ENCODE measurements around the gene HHATL.

Gene HHATL

DNA sequence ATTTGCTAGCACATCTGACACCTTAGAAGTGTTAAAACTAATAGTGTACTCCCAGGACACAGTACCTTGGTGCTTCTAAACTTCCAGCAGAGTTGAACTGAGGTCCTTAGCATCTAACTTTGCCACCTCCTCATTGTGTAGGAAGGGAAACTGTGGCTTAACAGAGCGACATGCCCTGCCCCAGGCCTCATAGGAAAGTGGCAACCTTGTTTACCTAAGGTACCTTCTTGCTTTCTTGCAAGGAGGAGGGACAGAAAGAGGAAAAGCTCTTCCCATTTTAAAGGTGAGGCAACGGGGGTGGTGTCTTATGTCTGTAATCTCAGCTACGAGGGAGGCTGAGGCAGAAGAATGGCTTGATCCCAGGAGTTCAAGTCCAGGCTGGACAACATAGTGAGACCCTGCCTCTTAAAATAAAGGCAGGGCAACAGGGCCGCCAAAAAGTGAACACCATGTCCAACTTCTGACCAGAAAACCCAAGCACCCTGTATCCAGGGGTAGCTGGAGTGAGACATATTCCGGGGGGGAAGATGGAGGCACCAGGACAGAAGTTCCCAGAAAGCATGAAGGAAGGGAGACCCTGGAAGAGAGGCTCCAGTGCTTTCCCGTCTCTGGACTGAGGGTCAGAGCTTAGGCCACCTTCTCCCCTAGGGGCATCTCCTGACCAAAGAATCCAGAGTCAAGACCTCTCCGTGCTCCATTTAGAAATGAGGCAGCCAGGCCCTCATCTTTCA is 17.8 kb downstream of the HHATL start:
- no peak for DNase-seq (ENCODE audit: low read depth in 2 of 2)

DNA sequence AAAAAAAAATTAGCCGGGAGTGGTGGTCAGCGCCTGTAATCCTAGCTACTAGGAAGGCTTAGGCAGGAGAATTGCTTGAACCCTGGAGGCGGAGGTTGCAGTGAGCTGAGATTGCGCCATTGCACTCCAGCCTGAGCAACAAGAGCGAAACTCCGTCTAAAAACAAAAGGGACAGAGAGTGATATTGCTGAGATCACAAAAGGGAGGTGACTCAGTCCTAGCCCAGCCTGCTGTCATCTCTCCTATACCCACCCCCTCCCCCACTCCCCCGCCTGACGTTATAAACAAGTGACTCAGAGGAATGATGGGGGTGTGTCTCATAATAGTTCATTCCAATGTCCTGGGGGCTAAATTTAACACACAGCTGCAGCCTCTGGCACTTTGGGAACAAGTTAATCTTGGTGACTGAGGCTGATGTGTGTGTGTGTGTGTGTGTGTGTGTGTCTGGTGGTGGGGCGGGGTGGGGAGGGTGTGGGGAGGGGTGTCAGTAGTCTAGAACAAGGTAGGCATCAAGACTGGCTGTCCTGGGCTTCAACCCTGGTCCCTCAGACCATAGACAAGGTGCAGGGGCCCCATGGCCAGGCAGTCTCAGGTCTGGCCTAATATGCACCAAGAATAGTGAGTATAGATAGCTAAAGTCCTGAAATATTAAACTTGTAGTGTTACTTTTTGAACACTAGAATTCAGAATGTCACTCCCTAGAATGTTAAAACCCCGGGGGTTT is 18.6 kb downstream of the HHATL start:
- peak; percentile 12 to 49 for DNase-seq (ENCODE audit: low read depth in 2 of 2)

DNA sequence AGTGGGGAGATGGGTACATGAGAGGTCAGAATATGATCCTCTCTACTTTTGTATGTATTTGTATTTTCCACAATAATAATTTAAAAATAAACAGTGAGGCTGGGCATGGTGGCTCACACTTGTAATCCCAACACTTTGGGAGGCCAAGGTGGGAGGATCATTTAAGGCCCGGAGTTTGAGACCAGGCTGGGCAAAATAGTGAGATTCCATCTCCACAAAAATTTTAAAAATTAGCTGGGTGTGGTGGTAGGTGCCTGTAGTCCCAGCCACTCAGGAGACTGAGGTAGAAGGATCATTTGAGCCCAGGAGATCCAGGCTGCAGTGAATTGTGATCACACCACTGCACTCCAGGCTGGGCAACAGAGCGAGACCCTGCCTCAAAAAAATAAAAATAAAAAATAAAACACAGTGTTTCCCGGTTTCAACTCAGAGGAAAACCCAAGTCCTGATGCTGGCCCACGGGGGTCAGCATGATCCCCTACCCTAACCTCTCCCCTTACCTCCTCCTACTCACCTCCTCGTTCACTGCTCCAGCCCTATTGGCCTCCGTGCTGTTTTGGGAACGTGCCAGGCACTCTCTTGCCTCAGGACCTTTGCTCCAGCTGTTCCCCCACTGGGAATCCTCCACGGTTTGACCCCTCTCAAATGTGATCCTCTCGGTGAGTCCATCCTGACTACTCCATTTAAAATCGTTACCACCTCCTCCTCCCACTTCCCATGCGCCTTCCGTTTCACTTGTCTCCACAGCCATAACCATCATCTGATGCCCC is 20.1 kb downstream of the HHATL start:
- no peak for DNase-seq (ENCODE audit: low read depth in 2 of 2)

DNA sequence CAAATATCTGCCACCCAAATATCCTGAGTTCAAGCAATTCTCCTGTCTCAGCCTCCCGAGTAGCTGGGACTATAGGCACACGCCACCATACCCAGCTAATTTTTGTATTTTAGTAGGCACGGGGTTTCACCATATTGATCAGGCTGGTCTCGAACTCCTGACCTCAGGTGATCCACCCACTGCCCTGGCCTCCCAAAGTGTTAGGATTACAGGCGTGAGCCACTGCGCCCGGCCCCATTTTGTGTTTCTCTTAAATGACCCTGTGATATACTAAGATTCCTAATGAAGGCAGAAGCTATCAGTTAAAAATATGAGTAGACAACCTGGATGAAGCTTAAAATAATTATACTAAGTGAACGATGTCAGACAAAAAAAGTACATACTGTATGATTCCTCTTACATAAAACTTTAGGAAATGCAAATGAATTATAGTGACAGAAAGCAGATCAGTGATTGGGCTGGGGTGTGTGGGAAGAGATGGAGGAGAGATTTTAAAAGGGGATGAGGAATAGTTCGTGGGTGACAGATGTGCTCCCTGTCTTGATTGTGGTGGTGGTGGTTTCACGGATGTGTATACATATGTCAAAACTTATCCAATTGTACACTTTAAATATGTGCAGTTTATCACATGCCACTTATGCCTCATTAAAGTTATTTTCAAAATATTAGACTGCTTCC is 21.1 kb downstream of the HHATL start:
- DNase-seq (ENCODE audit: low read depth in 2 of 2) = no peak

DNA sequence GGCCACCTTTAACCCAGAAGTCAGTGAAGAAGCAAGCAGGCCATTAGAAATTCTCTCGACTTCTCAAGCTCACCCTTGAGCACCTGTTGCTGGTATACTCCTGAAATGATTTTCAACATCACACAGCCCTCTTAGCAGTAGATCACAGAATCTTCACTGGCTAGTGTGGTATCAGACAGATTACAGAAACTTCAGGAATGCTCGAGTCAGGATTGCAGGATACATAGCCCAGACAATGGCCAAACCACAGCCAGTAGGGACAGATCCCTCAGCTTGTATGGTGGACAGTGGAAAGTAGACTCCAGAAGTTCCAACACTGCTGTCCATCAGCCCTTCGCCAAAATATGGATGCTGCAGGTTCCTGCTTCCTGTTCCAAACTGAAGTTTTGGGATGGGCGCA is 21.8 kb downstream of the HHATL start:
- DNase-seq (ENCODE audit: low read depth in 2 of 2) = no peak

DNA sequence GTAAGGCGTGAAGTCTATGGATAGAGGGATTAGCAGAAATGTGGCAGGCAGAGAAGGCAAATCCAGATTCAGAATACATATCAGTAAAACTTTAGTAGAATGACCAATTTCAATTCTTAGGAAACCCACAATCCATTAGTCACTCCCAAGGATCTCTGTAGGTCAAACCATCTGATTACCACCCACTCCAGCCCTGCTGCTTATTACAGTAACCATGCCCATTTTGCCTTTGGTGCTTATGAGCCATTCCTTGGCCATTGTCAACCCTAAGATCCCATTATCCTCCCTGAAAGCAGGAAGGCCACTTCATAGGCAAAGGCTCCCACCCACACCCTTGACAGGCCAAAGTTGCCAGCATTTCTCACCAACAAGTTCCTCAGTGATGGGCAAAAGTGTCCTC is 22.3 kb downstream of the HHATL start:
- no peak for DNase-seq (ENCODE audit: low read depth in 2 of 2)

DNA sequence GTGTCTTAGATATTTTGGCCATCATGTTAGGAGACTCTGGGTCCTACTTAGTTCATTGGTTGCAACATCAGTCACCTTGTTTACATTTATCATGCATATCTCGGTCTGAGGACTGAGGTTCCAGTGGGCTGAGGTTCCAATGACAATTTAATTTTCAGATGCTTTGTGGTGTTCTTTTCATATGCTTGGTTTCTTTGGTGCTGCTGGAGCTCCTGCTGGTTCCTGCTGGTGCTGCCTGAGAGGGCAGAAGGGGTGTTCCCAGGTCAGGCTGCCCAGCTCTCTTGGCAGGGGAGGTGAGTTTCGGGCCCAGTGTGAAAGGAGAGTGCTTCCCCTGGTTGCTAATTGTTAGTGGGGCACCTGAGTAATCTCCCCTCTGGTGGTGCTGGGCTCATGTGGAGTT is 24.2 kb downstream of the HHATL start:
- no peak for DNase-seq (ENCODE audit: low read depth in 2 of 2)

DNA sequence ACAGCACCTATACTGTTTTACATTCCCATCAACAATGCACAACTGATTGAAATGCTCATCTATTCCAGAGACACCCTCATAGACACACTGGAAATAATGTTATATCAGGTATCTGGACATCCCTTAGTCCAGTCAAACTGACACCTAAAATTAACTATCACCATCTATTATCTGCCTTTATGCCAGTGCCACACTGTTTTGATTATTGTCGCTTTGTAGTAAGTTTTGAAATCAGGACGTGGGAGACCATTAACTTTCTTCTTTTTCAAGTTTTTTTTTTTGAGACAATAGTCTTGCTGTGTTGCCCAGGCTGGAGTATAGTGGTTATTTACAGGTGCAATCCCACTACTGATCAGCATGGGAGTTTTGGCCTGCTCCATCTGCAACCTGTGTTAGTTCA is 26.7 kb downstream of the HHATL start:
- no peak for DNase-seq (ENCODE audit: low read depth in 2 of 2)

DNA sequence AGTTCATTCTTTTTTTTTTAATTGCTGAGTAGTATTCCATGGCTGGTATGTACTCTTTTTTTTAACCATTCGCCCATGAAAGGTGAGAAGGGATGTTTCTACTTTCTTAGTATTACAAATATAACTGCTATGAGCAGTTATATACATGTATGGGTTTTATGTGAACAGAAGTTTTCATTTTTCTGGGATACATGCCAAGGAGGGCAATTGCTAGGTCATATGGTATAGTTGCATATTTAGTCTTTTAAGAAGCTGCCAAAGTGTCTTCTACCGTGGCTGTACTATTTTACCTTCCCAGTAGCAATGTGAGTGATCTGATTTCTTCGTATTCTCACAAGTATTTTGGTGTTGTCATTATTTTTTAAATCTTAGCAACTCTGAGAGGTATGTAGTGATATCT is 28.5 kb downstream of the HHATL start:
- DNase-seq (ENCODE audit: low read depth in 2 of 2) = no peak

DNA sequence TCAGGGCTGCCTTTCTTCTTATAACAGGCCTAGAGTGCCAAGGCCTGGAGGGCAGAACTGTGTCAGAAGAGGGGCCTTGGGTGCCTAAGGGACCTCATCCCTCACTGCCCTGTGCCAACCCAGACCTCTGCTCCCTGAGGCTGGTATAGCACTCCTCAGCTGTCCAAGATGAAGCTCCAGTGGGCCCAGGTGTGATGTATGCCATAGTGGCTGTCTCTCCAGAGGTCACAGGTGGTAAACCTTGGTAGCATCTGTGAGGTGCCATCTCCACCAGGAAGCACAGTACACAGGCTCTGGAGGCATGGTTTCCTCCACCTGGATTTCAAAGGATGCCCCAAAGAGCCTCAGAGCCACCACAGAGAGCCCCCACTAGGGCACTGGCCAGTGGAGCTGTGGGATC is 29.5 kb downstream of the HHATL start:
- no peak for DNase-seq (ENCODE audit: low read depth in 2 of 2)

DNA sequence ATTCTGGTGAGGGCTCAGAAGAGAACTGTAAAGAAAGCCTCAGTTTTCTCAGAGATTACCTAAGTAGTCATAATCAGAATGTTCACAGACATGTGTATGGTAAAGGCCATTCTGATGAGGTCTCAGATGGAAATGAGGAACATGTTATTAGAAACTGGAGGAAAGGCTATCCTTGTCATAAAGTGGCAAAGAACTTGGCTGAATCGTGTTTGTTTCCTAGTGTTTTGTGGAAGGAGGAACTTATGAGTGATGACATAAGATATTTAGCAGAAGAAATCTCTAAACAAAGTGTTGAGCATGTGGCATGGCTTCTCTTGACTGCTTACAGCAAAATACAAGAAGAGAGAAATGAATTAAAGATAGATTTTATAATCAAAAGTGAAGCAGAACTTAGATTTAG is 30.1 kb downstream of the HHATL start:
- DNase-seq (ENCODE audit: low read depth in 2 of 2) = no peak

DNA sequence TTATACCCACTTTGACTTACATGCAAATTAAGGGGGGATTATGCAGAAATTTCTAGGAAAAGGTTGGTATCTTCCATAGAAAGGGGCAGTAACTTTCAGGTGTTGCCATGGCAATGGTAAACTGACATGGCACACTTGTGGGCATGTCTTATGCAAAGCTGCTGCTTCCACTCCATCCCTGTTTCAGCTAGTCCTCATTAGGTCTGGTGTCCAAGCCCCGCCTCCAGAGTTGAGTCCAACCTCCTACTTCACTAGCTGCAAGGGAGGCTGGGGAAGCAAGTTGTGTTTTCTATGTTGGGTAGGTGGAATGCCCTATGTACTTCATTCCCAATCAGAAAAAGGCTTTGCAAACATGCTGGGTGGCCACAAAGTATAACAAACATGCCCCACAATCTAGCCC is 31.9 kb downstream of the HHATL start:
- no peak for DNase-seq (ENCODE audit: low read depth in 2 of 2)

DNA sequence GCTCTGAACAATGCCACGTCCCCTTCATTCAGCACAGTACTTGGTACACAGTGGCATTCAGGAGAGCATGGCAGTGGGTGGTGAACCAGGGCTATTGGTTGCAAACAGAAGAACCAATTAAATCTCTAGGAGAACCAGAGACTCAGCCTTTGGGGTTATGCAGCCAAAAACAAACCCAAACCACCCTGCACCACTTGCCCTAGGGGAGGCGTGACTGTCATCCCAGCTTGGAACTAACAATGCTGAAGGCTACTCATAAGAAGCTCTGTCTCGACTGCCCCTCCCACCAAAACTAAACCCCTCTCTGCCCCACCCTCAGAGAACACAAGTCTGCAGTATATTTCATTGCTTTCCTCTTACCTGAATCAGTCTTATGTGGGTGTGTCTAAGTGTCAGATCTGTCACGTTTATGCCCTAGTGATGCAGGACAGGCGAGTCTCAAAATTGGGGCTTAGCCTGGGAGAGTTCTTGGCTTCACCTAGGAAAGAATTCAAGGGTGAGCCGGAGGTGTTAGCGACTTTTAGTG is 32.5 kb downstream of the HHATL start:
- no peak for DNase-seq (ENCODE audit: low read depth in 2 of 2)

DNA sequence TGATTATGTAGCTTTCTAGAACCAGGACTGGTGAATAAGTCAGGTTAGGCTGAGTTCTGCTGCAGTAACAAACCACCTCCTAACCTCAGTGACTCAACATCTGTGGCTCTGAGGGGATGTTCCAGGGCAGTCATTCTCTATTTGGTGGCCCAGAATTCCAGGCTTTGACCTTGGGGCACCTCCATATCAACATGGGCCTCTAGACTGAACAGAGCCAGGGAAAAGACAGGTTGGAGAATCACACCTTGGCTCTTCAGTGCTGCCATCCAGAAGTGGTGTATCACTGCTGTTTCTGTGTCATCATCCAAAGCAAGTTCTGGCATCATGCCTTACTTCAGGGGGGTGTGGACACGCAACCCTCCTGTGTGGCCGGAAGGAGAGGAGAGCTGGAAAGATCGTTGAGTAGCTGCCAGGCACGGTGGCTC is 33.8 kb downstream of the HHATL start:
- no peak for DNase-seq (ENCODE audit: low read depth in 2 of 2)

DNA sequence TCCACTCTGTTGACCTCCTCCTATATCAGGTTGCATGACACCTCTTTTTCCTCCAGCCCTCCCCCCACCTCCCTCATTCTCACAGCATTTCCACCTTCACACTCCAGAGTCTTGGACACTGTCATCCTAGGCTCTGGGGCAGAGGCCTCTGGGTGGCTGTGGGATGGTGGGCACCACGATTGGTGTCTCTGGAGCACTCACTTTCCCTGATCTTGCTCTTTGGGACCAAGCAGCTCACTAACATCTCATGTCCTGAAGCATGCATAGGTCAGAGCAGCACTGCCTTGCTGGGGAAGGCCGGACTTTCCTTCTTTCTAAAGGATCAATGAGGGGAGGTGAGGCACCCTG is 34.2 kb downstream of the HHATL start:
- DNase-seq (ENCODE audit: low read depth in 2 of 2) = no peak

DNA sequence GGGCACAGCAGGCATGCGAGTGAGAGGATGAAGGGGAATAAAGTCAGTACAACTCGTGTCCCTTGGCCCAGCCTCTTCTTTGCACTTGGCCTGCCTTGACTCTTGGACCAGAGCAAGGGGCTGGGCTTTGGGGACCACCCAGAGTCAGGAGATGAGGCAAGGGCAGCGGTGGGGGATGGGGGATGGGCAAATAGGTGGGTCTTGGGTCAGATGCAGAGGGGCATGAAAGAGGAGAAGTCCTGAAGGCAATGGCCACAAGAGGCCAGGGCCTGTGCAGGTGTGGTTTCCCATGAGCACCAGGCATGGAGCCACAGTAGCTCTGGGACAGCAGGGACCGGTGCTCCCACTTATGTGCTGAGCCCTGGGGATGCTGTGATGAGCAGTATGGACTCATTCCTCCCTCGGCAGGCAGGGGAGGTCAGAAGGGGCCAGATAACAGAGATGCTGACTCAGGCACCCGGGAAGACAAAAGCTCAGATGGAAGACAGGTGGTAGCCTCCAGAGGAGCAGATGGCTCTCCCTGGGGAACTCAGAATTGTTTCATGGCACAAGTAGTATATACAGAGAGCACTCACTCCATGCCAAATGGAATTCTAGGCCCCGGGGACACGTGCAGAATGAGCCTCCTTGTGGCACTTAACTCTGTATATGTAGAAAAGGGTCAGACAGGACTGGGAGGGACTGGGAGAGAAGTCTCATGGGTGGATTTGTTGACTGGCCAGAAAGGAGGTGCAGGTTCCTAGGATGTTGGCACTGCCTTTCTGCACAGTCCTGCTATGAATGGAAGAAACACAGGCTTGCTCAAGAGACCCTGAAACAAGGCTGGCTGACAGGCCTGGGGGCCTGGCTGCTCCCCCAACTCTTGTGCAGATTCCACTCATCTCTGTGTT is 34.8 kb downstream of the HHATL start:
- DNase-seq (ENCODE audit: low read depth in 2 of 2) = no peak

DNA sequence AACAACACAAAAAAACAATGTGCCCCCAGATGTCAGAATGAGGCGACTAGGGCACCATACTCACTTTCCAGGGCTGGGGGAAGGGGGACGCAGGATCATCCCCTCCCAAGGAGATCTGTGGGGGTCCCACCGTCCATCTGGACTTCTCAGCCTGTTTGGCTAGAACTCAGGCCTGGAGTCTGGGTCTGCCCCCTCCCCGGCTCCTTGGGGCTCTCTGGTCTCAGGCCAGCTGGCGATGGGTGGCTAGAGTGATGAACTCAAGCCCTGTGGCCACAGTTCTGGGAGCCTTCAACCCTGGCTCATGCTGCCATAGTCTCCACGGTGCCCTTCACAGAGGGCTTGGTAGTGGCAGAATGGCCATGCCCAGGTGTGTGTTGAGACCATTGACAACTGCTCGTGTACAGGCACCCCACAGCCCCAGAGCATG is 35.5 kb downstream of the HHATL start:
- DNase-seq (ENCODE audit: low read depth in 2 of 2) = no peak

DNA sequence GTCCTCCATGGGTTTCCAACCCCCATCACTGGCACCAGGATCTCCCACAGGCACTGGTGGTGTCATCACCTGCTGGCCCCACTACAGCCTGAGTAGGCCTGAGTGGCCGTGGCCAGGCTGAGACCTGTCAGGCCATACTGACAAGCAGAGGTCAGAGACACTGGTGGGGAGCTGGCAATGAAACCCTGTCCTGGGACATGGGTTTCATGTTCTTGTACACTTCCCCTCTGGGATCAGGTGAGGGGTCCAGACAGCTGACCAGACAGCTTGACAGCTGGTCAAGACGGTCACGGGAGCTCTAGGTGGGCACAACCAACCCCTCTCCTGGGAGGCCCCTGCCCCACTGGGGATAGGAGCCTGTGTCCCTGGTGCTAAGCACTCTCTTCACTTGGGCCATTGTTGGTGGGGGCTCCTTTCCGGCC is 36.0 kb downstream of the HHATL start:
- DNase-seq (ENCODE audit: low read depth in 2 of 2) = no peak

DNA sequence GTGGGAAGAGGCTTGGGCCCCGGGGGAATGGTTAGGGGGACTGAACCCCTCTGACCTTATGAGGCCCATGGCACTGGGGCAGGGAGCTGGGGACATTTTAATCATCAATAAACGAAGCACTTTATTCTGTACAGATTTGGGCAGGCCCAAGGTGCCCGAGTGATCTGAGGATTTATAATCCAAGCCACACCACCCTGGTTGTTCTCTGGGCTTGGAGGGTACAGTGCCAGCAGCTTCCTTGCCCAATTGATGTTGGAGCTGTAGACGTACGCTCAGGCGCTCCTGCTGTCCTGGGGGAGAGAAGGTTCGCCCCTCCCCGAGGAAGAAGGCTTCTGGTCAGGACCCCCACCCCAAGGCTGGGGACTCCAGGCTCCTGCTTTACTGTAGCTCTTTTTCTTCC is 36.6 kb downstream of the HHATL start:
- no peak for DNase-seq (ENCODE audit: low read depth in 2 of 2)

DNA sequence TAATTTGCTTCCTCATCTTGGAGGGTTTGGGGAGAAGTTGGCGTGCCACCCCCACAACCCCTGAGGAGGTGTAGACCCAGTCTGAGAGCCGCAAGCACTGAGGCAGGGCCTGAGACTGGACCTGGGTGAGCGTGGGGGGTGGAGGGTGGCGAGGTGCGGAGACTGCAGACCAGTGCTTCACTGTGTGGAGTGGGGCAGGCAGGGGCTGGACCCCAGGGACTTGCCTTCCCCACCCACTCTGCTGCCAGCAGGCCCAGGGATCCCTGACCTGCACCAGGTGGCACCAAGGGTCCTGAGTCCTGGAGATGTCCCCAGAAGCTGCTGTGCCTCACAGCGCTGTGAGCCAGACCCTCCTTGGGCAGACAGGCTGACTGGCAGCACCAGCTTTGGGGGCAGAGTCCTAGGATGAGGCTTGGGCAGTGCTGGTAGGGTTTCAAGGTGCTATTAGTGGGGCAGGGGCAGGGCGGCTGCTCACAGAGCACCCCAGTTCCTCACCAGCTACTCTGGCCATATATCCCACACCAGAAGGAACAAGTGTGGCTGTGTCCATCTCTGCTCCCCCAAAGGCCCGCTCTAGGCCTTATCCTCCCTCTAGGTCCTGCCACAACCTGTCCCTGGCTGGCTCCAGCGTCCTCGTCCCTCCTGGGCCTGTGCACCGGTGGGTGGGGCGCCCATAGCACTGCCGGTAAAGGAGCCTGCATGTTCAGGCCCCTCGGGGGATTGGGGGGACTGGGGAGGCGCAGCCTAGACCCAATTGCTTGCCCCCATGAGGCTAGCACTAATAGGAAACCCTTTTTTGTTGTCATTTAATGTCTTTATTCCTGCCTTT is 37.3 kb downstream of the HHATL start:
- DNase-seq (ENCODE audit: low read depth in 2 of 2) = no peak

All from stimulated activated CD4-positive, alpha-beta T cell treated with anti-CD3 and anti-CD28 coated beads, Interleukin-12 subunit alpha, Interleukin-12 subunit beta, amount 100 ng/mL, for 24 hours (primary cell).